NCI-H1436 treated with DMSO at 0.1 percent for 48 hours (cell line): Measurements from ENCODE around the gene STPG2.
"Not testable (repeated sequence)": the region's sequence is repeated elsewhere in the genome, so short reads cannot be mapped to it uniquely, and the experiment has no call there.

ENCODE experiments used
- DNase-seq: peaks from one replicate; lab custom pipeline; 2025; lab: John Stamatoyannopoulos, UW

The STPG2 gene

DNA sequence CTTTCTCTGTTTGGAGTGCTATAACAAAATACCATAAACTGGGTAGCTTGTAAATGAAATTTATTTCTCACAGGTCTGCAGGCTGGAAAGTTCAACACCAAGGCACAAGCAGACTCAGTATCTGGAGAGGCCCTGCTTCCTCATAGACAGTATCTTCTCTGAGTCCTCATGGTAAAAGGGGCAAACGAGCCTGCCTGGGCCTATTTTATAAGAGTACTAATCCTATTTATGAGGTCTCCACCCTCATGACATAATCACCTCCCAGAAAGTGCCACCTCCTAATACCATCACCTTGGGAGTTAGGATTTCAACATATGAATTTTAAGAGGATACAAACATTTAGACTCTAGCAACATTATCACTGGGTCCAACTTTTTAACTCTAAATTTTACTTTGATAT, 200.3 kb downstream of the STPG2 start:
- DNase-seq = no peak

DNA sequence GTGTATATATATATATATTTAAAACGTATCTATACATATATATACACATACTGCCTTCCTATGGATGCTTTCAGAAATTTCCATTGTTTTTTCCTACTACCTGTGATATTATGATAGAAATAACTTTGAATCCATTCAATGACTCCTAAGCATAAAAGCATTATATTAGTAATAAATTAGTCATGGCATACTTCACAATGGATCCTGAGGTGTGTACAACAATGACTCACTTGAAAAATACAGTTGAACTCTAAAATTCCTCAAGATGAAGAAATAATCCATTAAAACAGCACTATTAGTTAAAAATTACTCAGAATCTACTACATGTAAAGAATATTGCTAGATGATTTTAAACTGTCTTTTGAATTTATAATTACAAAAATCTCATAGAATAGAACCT, 201.1 kb downstream of the STPG2 start:
- no peak for DNase-seq

DNA sequence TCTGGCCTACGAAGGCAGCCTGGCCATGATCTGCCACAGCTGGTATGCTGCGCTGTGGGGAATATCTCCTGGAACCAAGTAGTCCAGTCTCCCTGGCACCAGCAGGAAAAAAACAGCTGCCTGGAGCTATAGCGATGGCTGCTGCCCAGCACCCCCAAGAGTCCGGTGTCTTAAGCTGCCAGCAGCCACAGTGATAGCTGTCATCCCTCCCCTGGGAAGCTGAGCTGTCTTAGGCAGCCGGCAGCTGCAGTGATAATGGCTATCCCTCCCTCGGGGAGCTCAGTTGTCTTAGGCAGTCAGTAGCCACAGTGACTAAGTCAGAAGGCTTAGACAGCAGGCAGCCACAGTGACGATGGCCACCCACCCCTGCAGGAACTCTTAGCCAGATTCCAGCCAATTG, 205.1 kb downstream of the STPG2 start:
- no peak for DNase-seq

DNA sequence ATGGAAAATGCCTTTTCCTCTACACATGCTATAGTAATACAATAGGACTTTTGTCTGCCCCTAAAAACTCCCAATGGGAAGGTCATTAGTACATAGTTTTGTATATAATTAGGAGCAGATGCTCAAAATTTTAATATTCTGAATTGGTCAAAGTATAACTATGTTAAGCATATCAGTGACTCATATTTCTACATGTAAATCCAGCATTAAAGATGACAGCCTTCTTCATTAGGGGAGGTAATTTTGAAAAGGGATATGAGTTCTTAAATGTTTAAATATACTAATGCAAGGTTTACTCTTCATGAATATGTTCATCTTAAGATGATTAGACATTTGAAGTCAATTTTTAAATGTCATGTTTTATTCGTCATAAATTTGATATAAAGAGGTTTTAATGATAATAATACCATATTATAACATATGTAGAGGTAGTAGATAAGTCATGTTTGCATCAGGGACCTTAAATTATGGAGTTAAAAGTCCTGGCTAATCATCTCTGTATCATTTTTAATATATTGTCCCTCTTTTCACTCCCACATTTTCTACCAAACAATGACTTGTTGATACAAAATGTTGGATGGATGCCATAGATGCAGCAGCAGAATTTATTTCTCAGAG, 218.8 kb downstream of the STPG2 start:
- DNase-seq = no peak

DNA sequence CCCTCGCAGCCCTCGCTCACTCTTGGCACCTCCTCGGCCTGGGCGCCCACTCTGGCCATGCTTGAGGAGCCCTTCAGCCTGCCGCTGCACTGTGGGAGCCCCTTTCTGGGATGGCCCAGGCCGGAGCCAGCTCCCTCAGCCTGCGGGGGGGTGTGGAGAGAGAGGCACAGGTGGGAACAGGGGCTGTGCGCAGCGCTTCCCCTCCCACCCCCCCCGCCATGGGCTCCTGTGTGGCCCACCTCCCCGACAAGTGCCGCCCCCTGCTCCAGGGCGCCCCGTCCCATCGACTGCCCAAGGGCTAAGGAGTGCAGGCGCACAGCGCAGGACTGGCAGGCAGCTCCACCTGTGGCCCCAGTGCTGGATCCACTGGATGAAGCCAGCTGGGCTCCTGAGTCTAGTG, 220.2 kb downstream of the STPG2 start:
- DNase-seq = no peak

DNA sequence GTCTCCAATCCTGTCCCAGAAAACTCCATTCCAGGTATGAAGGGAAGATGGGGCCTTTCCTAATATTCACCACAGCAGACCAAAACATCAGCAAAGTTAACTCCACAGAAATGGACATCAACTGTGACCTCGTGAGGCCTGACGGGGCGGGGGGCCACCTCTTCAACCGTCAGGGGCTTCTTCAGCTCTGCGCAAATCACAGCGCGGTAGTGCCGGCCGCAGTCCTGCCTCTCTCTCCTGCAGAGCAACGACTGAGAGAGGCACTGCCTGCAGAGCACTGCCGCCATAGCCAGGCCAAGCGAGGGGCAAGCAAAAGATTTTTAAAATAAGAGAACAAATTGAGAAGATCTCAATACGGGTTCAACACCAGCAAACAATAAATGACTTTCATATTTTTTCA, 226.2 kb downstream of the STPG2 start:
- no peak for DNase-seq

DNA sequence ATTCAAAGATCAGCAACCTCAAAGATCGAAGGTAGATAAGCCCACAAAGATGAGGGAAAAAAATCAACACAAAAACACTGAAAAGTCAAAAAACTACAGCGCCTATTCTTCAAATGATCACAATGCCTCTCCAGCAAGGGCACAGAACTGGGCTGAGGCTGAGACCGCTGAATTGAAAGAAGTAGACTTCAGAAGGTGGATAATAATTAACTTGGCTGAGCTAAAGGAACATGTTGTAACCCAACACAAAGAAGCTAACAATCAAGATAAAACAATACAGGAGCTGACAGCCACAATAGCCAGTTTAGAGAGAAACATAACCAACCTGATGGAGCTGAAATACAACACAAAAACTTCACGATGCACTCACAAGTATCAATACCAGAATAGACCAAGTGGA, 231.1 kb downstream of the STPG2 start:
- no peak for DNase-seq

DNA sequence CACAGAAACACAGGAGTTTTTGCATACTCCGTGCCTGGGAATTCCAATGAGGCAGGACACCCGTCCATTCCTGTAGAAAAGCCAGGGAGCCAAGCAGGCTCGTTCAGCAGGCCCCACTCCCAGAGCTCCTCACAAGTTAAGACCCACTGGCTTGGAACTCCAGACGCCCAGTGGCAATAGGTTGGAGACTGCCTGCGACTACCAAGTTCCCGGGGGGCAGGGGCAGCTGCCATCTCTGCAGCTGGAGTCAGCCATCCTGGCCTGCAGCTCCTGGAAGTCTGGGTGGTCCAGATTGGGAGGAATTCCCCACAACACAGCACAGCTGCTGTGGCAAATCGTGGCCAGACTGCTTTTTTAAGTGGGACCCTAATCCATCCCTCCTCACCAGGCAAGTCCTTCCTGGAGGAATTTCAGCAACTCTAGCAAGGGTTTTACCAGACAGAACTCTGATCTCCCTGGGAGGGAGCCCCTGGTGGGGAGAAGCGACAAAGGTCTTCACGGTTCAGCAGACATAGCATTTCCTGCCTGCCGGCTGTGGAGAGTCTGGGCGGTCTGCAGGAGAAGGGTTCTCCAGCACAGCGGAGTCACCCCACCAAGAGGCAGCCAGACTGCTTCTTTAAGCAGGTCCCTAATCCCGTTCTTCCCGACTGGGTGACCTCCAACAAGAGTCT, 231.9 kb downstream of the STPG2 start:
- DNase-seq = no peak

DNA sequence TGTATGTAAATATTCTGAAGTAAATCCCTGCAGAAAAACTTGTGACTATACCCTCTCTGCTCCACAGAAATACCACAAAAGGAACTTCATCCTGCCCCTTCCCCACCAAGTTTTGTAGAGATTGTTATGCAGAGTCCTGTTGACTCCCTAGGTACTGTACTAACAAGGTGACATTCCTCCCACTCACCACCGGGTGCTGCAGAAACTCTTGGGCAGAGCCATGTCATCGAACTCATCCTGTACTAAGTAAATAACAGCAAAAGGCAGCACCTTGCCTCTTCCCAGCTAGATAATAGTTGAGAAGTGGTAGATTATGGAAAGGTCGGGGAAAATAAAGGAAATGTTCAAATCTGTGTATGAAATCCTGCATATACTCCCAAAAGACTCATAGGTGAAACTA, 233.3 kb downstream of the STPG2 start:
- DNase-seq = no peak

DNA sequence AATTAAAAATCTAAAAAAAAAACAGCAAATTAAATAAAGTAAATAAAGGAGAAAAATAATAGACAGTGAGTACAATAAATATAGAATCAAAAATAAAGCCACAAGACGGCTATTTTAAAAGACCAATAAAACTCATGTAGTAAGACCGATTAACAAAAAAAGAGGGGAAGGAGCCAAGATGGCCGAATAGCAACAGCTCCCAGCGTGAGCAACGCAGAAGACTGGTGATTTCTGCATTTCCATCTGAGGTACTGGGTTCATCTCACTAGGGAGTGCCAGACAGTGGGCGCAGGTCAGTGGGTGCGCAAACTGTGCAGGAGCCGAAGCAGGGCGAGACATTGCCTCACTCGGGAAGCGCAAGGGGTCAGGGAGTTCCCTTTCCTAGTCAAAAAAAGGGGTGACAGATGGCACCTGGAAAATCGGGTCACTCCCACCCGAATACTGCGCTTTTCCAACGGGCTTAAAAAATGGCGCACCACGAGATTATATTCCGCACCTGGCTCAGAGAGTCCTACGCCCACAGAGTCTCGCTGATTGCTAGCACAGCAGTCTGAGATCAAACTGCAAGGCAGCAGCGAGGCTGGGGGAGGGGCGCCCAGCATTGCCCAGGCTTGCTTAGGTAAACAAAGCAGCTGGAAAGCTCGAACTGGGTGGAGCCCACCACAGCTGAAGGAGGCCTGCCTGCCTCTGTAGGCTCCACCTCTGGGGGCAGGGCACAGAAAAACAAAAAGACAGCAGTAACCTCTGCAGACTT, 239.7 kb downstream of the STPG2 start:
- DNase-seq = not testable (repeated sequence)

DNA sequence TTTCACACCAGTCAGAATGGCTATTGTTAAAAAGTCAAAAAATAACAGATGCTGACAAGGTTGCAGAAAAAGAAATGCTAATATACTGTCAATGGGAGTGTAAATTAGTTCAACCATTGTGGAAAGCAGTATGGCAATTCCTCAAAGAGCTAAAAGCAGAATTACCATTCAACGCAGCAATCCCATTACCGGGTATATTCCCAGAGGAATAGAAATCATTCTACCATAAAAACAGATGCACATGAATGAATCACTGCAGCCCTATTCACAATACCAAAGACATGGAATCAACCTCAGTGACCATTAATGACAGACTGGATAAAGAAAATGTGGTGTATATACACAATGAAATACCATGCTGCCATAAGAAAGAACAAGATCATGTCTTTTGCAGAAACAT, 243.0 kb downstream of the STPG2 start:
- DNase-seq = no peak

DNA sequence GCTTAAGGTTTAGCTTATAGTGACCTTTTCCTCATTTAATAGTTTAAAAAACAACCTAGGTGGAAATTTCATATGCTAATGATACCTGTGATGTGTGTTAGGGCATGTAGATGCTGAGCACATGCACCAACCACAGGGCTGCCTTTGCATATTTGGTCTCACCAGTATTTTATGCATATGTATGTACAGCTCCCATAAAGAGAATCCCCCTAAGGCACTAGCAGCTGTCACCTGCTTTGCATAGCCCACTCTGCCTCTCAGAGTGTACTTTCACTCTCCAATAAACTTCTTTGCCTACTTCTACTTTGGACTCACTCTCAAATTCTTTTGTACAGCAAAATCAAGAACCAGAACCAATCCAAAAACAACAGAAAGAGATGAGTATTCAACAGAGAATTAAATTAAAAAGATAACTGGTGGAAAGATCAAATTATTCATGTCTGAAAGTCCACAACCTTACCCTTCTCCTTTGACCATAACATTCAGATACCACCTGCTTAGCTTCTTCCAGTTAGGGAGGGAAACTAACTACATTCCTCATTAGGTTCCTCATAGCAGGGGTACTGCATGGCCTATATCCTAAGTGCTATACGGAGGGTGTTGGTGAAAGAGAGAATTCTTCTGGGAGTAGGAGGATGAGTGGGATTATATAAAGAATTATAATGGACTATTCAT, 250.5 kb downstream of the STPG2 start:
- no peak for DNase-seq

DNA sequence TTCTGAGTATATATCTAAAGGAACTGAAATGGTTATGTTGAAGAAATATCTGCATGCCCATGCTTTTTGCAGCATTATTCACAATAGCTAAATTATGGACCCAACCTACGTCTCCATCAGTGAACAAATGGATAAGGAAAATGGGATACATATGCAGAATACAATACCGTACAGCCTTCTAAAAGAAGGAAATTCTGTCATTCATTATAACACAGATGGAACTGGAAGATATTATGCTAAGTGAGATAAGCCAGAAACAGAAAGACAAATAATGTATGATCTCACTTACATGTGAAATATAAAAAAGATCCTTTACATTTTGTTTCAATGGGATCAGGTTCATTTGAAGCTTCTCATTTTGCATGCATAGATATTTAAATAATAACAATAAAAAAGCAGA, 263.3 kb downstream of the STPG2 start:
- no peak for DNase-seq

DNA sequence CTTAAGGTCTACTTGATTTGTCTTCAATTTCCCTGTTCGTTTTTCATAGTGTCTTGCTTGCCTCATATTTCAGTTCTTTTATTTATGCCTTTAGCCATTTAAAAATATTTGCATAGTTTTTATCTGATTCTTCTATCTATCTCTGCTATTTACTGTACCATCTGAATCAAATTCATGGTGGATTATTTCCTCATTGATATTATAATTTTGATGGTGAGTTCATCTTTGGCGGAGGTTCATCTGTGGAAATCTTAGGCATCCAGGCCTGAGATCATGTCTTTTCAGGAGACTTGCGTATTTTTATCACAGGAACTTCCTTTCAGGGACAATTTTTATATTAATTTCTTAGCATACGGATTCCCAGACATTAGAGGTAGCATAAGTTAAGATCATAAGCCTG, 275.2 kb downstream of the STPG2 start:
- no peak for DNase-seq

DNA sequence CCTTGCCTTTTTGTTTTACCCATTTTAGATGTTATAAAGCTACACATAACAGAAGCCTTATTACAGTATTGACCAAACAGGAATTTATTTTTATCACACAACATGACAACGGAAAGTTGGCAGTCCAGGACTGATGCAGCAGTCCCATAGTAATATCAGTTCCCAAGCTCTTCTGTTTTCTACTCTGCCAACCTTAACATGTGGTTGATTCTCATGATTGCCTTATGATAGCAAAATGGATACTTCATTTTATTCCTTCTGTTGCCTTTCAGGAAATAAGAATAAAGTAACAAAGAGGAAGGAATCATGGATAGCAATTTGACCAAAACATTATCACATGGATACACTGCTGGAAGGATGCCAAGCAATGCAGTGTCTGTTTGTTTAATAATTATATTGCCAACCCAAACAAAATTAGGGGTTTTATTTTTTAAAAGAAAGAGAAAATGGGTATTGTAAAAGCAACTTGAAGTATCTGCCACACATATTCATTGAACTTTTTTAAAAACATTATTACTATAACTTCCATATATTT, 275.7 kb downstream of the STPG2 start:
- DNase-seq = no peak

DNA sequence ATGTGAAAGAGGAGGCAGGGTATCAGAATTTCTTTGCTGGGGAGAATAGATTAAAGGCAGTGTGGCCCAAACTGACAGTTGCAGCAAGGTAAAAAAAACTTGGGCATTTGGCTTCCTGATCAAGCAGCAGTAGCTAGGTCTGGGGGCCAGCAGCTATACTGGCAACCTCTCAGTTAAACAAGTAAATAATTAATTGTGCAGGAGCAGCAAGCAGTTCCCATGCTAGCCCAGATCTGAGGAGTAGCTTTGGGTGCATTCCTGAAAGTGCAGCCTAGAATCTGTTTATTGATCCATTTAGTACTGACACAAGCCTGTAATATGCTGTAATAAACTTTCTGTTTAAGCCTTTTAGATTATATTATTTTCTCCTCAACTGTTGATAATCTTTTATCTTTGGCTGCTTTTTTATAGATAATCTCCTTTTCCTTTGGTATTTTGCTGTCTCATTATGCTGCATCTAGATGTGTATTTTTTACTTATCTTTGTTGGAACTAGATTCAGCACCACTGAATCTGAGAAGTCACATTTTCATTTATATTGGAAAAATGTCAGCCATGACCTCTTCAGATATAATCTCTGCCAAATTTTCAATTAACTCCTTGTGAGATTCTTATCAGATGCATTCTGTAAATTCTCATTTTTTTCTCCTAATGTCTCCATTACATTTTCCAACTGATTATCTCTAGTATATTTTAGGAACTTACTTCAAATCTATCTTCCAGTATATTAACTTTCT, 276.3 kb downstream of the STPG2 start:
- no peak for DNase-seq

DNA sequence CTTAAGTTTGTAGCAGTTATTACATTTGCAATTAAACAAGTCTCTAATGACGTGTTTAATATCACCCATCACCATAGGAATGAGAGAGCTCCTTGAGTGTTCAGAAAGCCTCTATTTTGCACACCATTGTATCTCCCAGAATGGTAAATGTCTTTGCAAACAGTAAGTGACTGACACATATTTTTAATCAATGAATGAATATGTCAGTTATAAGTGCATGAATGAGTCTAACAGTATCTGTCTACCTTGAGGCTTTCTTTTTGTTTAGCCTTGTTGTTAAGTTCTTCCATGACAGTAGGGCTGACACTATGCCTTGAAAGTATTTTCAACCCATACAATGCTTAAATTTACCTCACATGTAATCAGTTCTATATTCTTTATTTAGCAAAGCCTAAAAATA, 292.2 kb downstream of the STPG2 start:
- DNase-seq = no peak

DNA sequence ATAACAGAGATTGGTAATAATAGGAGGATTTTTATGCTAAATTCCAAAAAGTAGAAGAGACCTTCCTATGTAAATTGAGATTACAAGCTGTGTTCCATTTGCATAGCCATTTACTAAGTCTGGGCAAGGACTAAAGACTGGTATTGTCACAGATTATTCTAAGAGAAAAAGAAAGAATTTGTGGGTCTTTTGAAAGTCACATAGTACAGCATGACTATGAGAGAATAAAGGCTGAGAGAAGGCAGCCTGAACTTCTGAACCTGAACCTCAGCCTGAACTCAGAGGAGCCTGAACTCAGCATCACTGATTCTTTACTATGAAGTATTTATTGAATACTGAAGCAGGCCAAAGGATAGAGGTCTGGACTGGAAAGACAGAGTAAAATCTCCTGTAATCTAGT, 297.5 kb downstream of the STPG2 start:
- no peak for DNase-seq

DNA sequence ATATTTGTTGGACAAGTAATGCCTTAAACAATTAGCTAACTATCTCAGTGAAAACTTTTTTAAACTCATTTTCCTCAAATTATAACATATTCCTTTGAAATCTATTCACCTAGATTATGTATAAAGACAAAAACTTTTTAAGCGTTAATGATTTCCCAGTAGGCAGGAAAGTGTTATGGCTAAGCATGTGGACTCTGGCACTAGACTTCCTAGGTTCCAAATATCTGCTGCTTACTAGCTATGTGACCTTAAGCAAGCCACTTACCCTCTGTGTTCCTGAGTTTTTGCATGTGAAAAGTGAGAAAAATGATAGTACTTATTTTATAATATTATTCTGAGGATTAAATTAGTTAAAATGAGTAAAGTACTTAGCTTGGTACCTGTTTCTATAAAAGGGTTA, 301.8 kb downstream of the STPG2 start:
- DNase-seq = no peak

DNA sequence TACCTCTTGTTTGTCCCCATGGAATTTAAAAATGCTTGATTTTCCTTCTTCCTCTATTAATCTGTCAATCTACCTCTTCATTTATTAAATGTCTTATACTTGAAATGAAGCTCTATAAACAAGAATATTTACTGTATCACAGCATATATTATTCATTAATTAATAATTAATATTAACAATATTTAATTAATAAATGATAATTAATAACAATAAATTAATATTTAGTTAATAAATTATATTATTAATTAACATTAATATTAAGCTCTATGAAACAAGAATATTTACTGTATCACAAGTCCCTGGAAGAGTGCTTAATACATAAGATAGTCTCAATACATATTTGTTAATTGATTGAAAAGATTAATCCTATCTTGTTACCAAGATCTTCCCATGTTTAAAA, 306.6 kb downstream of the STPG2 start:
- no peak for DNase-seq

DNA sequence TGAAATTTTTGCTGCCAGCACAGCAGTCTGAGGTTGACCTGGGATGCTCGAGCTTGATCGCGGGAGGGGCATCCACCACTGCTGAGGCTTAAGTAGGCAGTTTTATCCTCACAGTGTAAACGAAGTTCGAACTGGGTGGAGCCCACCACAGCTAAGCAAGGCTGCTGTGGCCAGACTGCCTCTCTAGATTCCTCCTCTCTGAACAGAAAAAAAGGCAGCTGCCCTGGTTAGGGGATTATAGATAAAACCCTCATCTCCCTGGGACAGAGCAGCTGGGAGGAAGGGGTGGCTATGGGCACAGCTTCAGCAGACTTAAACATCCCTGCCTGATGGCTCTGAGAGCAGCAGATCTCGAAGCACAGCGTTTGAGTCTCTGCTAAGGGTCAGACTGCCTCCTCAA, 314.6 kb downstream of the STPG2 start:
- DNase-seq = no peak

DNA sequence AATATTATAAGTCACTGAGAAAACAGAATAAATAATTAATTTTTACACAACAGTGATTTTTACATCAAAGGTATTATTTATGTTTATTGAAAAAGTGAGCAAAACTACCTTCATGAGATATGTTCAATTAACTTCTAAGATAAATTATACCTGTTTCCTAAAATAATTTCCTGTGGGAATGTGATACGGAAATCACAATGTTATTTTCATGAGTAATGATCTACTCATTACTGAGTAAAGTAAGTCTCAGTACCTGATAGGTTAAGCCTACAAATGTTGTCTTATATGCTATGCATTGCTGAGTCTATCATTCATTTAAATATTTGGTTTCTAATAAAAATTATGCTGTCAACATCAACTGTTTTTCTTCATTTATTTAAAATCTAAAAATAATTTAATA, 324.0 kb downstream of the STPG2 start:
- no peak for DNase-seq
